ENCODE results near the gene SLC12A2.

SLC12A2 gene

DNA sequence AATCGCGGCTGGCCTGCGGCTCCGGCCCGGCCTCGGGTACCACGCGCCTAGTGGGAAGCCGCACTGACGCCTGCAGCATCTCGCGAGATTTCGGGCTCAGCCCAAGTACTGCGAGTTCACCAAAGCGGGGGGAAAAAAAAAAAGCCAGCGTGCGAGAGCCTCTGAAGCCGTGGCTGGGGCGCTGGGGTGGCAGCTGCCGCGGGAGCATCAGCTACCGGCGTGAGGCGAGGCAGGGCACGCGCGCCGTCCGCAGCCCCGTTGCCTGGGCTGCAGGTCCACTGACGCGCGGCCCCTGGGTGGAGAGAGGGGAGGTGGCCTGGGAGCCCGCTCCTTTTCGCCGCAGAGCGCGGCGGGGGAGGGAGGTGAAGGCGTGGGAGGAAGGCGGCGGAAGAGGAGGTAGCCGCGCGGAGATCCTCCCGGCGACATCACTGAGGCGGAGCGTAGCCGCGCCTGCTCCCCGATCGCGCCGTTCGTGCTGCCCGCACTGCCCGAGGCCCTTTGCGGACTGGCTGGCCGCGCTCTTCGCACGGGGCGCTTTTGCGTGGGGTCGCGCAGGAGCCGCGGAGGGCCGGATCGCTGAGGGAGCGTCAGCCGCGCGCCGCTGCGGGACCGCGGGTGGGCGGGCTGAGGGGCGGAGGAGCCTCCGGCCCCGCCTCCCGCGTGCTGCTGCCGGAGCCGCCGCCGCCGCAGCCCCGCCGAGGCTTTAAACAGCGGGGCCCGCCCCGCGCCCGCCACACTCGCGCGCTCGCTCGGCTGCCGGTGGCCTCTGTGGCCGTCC, at the start of gene SLC12A2:
Gene SLC12A2, plus strand, starts transcription at position 734 of the 778 bp plus-strand sequence. CDS start 189 bp downstream, outside the sequence.
- DNase-seq = peak; percentile 88 to 93

GRCh38 chr5:128035689-128036088, 47.9 kb upstream of the SLC12A2 start:
- DNase-seq = no peak

DNA sequence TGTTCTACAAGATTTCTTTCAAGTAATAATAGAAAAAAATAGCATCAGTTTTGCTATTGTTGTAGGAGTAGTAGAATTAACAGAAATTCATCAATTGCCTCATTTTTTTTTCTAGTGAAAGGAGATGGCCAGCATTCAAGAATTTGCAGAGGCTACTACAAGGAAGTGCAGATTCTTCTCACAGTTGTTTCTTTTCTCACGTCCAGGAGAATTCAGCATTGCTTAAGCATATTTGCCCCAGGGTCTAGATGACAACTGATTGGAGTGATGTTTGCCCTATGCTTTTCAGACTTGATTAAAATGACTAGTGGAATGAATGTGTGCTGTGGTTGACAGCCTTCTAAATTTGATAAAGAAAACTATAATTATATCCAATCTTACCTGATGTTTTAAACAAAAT, 46.6 kb upstream of the SLC12A2 start:
- DNase-seq = no peak

- DNase-seq = no peak
Measured at GRCh38 chr5:128038643-128039042, 44.9 kb upstream of the SLC12A2 start.

DNA sequence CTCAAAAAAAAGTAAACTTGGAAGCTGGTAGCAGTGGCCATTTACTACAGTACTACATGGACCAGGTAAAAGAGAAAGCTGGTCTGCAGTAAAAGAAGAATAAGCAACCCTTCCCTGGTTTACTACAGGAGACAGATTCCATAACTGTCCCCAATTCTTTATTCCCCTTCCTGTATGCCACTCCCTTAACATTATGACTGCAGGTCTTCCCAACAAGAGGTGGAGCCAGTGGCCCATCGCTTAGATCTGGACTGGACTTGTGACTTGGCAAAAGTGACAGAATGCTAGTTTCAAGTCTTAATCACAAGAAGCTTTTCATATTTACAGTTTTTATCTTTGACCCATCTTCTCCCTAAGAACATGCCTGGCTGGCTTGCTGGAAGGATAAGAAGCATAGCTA, 42.6 kb upstream of the SLC12A2 start:
- no peak for DNase-seq

- no peak for DNase-seq
Measured at GRCh38 chr5:128052780-128053179, 30.8 kb upstream of the SLC12A2 start.

DNA sequence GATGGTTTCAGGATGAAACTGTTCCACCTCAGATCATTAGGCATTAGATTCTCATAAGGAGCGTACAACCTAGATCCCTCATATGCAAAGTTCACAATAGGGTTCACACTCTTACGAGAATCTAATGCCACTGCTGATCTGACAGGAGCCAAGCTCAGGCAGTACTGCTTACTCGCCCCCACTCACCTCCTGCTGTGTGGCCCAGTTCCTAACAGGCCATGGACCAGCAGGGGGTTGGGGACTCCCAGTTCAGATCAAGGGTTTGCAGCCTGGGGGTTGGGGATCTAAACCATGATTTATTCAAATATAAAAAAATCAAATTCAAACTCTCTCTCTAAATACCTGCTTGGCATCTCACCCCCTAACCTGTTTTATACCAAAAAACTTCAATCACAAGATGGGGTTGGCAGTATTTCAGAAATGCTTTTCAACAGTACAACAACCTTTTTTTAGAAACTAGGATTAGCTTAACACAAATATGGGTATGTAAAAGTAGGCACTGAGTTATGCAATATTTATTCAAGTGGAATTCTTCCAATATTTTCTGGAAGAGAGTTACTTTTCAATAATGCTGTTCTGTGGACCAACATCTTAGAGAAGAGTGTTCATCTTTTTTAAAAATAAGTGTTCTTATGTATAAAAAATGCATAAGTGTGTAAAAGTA, 30.1 kb upstream of the SLC12A2 start:
- DNase-seq = no peak

DNA sequence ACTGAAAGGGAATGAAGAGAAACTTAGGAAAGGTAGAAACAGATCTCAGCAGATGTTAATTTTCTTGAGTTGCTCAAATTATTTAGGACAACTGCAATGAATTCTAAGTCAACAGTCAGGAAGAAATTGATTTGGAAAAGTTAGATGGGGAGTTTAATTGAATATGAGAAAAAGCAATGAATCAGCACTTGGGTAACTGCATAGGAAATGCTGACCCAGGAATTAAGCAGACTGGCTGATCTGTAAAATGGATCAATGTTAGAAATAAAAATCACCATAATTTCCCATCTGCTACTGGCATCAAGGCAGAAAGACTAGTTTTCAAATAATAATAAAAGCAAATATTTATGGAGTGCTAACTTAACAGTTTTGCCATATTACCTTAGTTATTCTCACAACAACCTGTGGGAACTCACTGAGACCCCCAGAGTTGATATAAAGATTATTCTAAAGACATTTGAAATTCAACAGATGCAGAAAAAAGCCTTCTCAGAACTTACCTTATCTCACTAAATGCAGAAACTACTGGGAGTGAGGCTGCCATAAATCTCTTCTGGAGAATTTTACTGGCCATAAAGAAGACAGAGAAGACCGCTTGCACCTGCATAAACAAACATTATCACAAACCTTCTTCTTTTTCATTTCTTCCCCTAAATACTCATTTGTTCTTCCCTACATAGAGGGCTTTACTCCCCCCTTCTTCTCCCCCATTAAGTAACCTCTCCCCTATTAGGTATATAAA, 22.8 kb upstream of the SLC12A2 start:
- DNase-seq = no peak

- DNase-seq = no peak
Measured at GRCh38 chr5:128062172-128062746, 21.3 kb upstream of the SLC12A2 start.

DNA sequence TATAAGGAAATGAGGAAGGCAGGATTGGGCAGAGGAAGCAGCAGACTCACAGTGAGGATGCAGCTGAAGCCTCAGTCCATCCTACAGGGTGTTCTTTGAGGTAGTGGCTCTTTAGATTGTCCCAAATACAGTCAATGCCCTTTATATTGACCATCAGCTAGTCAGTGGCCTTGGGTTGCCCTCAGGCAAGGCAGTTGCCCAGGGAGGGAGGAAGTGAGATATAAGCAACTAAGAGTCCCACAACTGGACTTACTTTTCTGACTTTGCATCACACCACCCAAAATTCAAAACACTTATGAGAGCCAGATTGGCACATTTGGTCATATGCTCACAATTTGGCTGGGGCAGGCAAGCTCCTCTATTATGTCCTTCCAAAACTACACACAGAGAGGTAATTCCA, 9.4 kb upstream of the SLC12A2 start:
- no peak for DNase-seq

DNA sequence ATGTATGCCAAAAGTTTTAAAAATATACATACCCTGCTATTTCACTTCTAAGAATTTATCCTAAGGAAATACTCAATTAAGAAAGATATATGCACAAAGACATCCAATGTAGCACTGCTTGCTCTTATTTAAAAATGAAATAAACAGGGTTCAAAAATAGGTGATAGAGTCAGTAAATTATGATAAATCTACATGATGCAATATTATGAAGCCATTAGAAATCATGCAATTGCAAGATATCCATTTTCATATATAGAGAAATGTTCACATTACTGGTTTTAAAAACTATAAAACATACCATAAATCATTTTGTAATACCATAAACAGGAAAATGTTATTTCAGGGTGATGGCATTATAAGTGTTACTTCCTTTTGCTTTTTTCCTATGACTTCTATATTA, 8.6 kb upstream of the SLC12A2 start:
- DNase-seq = no peak

GRCh38 chr5:128077526-128077925, 6.0 kb upstream of the SLC12A2 start:
- no peak for DNase-seq

GRCh38 chr5:128081111-128081851, 2.3 kb upstream of the SLC12A2 start:
- no peak for DNase-seq

GRCh38 chr5:128082551-128083032, 974 bp upstream of the SLC12A2 start:
- DNase-seq = no peak

DNA sequence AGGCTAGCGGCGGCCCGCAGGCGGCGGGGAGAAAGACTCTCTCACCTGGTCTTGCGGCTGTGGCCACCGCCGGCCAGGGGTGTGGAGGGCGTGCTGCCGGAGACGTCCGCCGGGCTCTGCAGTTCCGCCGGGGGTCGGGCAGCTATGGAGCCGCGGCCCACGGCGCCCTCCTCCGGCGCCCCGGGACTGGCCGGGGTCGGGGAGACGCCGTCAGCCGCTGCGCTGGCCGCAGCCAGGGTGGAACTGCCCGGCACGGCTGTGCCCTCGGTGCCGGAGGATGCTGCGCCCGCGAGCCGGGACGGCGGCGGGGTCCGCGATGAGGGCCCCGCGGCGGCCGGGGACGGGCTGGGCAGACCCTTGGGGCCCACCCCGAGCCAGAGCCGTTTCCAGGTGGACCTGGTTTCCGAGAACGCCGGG, 253 bp downstream of the SLC12A2 start:
- peak in 1 of 2 donors; percentile 73 for DNase-seq

GRCh38 chr5:128084228-128085167, 932 bp downstream of the SLC12A2 start:
- DNase-seq = peak; percentile 39 to 42

DNA sequence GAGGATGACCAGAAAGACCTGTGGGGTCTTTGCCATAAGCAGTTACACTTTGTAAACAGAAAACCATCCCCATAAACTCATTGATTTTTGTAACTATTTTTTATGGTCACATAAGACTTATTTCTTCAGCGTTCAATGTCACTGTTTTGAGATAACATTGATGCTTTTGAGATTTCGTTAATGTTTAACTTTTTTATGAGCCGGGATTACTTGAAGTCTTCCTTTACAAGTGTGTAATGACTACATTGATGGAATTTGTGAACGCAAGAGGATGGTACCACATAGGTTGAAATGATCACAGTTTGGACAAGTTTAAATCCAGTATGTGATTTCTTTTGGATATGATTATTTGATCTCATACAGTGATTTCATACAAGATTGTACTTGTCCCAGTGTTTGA, 1.8 kb downstream of the SLC12A2 start:
- no peak for DNase-seq

GRCh38 chr5:128091579-128091978, 8.0 kb downstream of the SLC12A2 start:
- no peak for DNase-seq

DNA sequence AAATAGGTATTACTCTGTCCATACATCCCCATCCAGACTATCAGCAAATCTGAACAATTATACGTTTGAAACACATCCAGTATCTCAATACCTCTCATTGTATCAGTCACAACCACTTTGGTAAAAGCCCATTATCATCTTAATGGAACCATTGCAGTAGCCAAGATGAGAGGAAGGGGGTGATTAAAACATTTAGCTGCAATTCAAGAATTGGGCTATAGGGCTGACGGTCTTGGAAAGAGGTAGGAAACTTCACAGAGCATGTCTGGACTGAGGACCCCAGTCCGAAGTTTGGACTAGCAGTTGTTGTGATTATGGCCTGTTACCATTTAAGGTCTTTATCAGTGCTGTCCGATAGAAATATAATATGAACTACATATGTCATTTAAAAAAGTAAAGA, 8.6 kb downstream of the SLC12A2 start:
- DNase-seq = no peak

GRCh38 chr5:128093368-128093767, 9.8 kb downstream of the SLC12A2 start:
- DNase-seq = no peak

DNA sequence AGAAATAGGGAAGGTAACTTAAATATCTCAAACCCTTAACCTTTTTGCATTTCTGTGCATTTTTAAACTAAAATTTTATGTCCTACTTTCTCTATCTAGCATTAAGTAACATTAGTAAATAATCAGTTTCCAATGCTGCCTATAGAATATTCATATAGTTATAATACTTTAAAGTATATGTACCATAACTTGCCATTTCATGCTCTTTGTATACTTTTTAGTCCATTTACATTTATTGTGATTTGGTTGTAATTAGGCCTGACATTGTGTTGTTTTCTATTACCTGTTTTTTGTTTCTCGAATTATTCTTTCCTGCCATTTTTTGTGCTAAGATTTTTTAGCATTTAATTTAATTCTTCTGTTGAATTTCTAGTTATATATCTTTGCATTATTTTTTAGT, 13.7 kb downstream of the SLC12A2 start:
- no peak for DNase-seq
